ENCODE data around the gene LRRC28. TPM values are rescaled to one million over a fixed set of nuclear protein-coding genes. Genes with fewer than 3 reads are reported as not detected.
A peak's percentile ranks its signal among the peaks of the same experiment; 100 is the strongest.

The LRRC28 gene
- total and polyA plus RNA-seq, 12 donors: 3.0 to 31.9 (median 22.5) TPM

DNA sequence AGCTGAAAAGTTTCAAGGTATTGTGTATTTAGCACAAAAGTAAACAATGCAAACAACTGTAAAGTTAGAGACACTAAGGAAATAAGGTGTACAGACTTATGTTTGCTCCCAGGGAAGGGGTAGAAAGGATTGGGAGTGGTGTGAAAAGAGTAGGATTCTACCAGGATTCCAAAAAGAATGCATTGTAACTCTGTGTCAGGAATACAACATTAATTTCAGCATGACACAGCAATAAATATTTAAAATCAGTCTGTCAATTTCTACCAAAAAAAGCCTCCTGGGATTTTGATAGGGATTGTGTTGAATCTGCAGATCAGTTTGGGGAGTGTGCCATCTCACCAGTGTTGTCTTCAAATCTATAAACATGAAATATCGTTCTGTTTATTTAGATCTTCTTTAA is 73.4 kb downstream of the LRRC28 start:
- no peak overlapping the region for H3K4me3 ChIP-seq

DNA sequence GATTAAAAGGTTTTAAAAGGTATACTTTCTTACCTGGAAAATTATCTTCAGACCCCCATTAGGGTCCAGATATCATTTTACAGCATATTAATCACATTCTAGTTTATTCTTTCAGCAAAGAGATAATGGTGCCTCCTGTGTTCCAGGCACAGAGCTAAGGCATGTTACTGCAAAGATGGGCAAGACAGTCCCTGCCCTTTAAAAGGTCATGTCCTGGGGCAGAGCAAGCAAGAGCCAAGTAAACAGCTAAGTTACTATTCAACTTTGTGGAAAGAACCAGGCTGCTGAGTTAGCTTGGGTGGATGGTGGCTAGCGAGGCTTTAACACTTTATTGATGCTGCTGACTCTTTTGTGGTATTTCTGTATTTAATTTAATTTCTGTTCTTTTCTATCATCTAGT is 75.0 kb downstream of the LRRC28 start:
- ATAC-seq (peak in 7 of 8 donors; percentile 31 to 70 (median 64)), DNase-seq (no peak)
- peak overlapping the region in 2 of 10 donors; percentile 1 to 8 for H3K27ac ChIP-seq

More for the DNA sequence above, 73.4 kb downstream of the LRRC28 start:
- H3K9me3 ChIP-seq: no peaks in the 10 kb centered on the region
- peaks cover 0 to 32% (median 18%) of the 10 kb centered on the region in 9 donors for H3K4me1 ChIP-seq
- TF ChIP-seq, protein P1, sequence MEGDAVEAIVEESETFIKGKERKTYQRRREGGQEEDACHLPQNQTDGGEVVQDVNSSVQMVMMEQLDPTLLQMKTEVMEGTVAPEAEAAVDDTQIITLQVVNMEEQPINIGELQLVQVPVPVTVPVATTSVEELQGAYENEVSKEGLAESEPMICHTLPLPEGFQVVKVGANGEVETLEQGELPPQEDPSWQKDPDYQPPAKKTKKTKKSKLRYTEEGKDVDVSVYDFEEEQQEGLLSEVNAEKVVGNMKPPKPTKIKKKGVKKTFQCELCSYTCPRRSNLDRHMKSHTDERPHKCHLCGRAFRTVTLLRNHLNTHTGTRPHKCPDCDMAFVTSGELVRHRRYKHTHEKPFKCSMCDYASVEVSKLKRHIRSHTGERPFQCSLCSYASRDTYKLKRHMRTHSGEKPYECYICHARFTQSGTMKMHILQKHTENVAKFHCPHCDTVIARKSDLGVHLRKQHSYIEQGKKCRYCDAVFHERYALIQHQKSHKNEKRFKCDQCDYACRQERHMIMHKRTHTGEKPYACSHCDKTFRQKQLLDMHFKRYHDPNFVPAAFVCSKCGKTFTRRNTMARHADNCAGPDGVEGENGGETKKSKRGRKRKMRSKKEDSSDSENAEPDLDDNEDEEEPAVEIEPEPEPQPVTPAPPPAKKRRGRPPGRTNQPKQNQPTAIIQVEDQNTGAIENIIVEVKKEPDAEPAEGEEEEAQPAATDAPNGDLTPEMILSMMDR (IDR thresholded peaks at IDR 0.05): no peak
- intact Hi-C loops (cut with DNase I): no loop called here
- H3K36me3 ChIP-seq: no peaks in the 10 kb centered on the region
- ATAC-seq (peak in 1 of 8 donors; percentile 7), DNase-seq (no peak)
- peak overlapping the region in 8 of 10 donors; percentile 9 to 66 (median 50) for H3K27ac ChIP-seq
- WGBS, 2 donors: 91 to 97% methylated on average over 1 of the region's 1 CpG
- no peaks in the 10 kb centered on the region for H3K27me3 ChIP-seq

DNA sequence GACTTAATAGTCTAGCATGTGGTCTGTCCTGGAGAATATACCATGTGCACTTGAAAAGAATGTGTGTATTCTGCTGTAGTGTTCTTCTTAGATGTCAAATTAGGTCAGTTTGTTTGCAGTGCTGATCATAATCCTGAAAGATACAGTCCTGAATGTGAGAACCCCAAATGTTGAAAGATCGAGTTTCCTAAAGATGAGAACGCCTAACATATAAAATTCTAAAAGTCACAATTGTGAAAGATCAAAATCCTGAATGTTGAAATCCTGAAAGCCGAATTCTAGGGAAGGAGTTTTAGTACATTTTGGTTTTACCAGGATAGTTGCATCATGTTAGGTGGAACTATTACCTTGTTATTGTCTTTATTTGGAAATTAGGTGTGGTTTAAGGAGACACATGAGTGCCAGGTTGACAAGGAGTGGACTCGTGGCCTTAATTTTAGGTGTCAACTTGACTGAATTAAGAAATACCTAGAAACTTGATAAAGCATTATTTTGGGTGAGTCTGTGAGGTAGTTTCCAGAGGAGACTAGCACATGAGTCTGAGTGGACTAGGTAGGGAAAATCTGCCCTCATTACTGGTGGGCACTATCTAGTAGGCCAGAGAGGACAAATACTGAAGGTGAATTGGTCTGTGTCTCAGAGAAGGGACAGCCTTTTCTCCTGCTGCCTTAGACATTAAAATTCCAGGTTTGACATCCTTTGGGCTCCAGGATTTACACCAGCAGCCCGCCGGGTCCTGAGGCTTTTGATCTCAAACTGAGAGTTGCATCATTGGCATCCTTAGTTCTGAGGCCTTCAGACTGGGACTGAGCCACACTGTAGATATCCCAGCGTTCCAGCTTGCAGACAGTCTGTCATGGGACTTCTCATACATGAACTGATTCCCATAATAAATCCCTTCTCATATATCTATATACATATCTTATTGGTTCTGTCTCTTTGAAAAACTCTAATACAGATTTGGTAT is 77.1 kb downstream of the LRRC28 start:
- no peaks in the 10 kb centered on the region for H3K36me3 ChIP-seq
- H3K4me1 ChIP-seq: peaks cover 0 to 25% (median 14%) of the 10 kb centered on the region in 9 donors
- no peak overlapping the region for H3K27ac ChIP-seq
- H3K9me3 ChIP-seq: no peaks in the 10 kb centered on the region
- TF ChIP-seq, protein P1 (IDR thresholded peaks at IDR 0.05): no peak
- H3K27me3 ChIP-seq: no peaks in the 10 kb centered on the region
- DNase-seq (no peak), ATAC-seq (no peak)
- H3K4me3 ChIP-seq: no peak overlapping the region
- intact Hi-C loops (cut with DNase I): no loop called here
- 92 to 93% methylated on average over 7 of the region's 7 CpGs for WGBS, 2 donors

More for the DNA sequence above, 75.0 kb downstream of the LRRC28 start:
- H3K27me3 ChIP-seq: no peaks in the 10 kb centered on the region
- H3K9me3 ChIP-seq: no peaks in the 10 kb centered on the region
- peaks cover 0 to 32% (median 18%) of the 10 kb centered on the region in 9 donors for H3K4me1 ChIP-seq
- no peak overlapping the region for H3K4me3 ChIP-seq
- WGBS, 2 donors: 84% methylated on average over 1 of the region's 1 CpG
- TF ChIP-seq, protein P1 (IDR thresholded peaks at IDR 0.05): no peak
- intact Hi-C loops (cut with DNase I): no loop called here
- H3K36me3 ChIP-seq: no peaks in the 10 kb centered on the region

DNA sequence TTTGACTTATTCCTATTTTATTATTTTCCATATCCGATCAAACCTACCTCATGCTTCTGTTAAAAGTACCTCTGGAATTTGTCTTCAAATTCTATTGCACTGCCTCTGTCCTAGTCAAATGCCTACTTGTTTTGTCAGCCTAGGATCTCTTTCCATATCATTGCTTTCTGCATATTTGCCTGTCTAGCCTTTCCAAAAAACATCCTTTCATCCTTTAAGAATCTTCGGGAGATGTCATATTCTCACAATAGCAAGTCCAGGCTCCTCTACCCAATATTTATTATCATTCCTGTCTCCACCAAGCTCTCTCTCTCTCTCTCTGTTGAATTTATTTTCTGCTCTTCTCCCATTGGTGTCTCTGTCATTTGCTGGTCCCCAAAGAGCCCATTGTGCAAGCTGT is 80.1 kb downstream of the LRRC28 start:
- H3K36me3 ChIP-seq: no peaks in the 10 kb centered on the region
- H3K4me1 ChIP-seq: peaks cover 0 to 9% (median 3%) of the 10 kb centered on the region in 9 donors
- no peak for ATAC-seq
- no peak overlapping the region for H3K27ac ChIP-seq
- no peaks in the 10 kb centered on the region for H3K27me3 ChIP-seq
- no peak overlapping the region for H3K4me3 ChIP-seq
- TF ChIP-seq, protein P1 (IDR thresholded peaks at IDR 0.05): no peak
- H3K9me3 ChIP-seq: no peaks in the 10 kb centered on the region
- no peak for DNase-seq
- intact Hi-C loops (cut with DNase I): no loop called here
- WGBS, 2 donors: 96 to 97% methylated on average over 2 of the region's 2 CpGs
